ENCODE data around the gene TBC1D19.
"Not testable (repeated sequence)": the region's sequence is repeated elsewhere in the genome, so short reads cannot be mapped to it uniquely, and the experiment has no call there.

The TBC1D19 gene

GRCh38 chr4:26583865-26584652 lies at the start of gene TBC1D19:
TSS of gene TBC1D19 (plus strand) at chr4:26584084. CDS start at chr4:26584194, 110 bp downstream.
- DNase-seq, result peak; percentile 91 to 92

GRCh38 chr4:26542991-26543390 lies 40.9 kb upstream of the TBC1D19 start:
- no peak for DNase-seq

GRCh38 chr4:26544421-26544820 lies 39.5 kb upstream of the TBC1D19 start:
- DNase-seq, result no peak

- not testable (repeated sequence) for DNase-seq
Measured at GRCh38 chr4:26548379-26548778, 35.5 kb upstream of the TBC1D19 start.

- DNase-seq, result peak; percentile 9 to 47
Measured at GRCh38 chr4:26557164-26557563, 26.7 kb upstream of the TBC1D19 start.

- no peak for DNase-seq
Measured at GRCh38 chr4:26558166-26558895, 25.6 kb upstream of the TBC1D19 start.

- DNase-seq, result no peak
Measured at GRCh38 chr4:26566133-26566532, 17.8 kb upstream of the TBC1D19 start.

GRCh38 chr4:26568446-26568994 lies 15.4 kb upstream of the TBC1D19 start:
- DNase-seq, result no peak

- no peak for DNase-seq
Measured at GRCh38 chr4:26570596-26570995, 13.3 kb upstream of the TBC1D19 start.

- peak in 1 of 2 experiments; percentile 9 for DNase-seq
Measured at GRCh38 chr4:26573389-26573794, 10.5 kb upstream of the TBC1D19 start.

- DNase-seq, result peak; percentile 87 to 92
Measured at GRCh38 chr4:26574563-26574962, 9.3 kb upstream of the TBC1D19 start.

- peak in 1 of 2 experiments; percentile 15 for DNase-seq
Measured at GRCh38 chr4:26576231-26576739, 7.6 kb upstream of the TBC1D19 start.

- peak in 1 of 2 experiments; percentile 15 for DNase-seq
Measured at GRCh38 chr4:26577066-26577465, 6.8 kb upstream of the TBC1D19 start.

- DNase-seq, result no peak
Measured at GRCh38 chr4:26579169-26579568, 4.7 kb upstream of the TBC1D19 start.

- not testable (repeated sequence) for DNase-seq
Measured at GRCh38 chr4:26581341-26581740, 2.5 kb upstream of the TBC1D19 start.

GRCh38 chr4:26583538-26583864 lies 383 bp upstream of the TBC1D19 start:
- DNase-seq, result peak; percentile 82 to 87

GRCh38 chr4:26584725-26585124 lies 841 bp downstream of the TBC1D19 start:
- DNase-seq, result no peak

- no peak for DNase-seq
Measured at GRCh38 chr4:26589705-26590104, 5.8 kb downstream of the TBC1D19 start.

- DNase-seq, result no peak
Measured at GRCh38 chr4:26590639-26591038, 6.8 kb downstream of the TBC1D19 start.

GRCh38 chr4:26593557-26593956 lies 9.7 kb downstream of the TBC1D19 start:
- DNase-seq, result not testable (repeated sequence)

- no peak for DNase-seq
Measured at GRCh38 chr4:26594371-26594770, 10.5 kb downstream of the TBC1D19 start.

- no peak for DNase-seq
Measured at GRCh38 chr4:26594778-26595177, 10.9 kb downstream of the TBC1D19 start.

GRCh38 chr4:26596843-26597242 lies 13.0 kb downstream of the TBC1D19 start:
- no peak for DNase-seq

- DNase-seq, result no peak
Measured at GRCh38 chr4:26601204-26601603, 17.3 kb downstream of the TBC1D19 start.

Data from NCI-H524 (cell line).